IPS DF 4.7 (cell line): Measurements from ENCODE around the gene KCNAB1.
"Not testable (repeated sequence)": the region's sequence is repeated elsewhere in the genome, so short reads cannot be mapped to it uniquely, and the experiment has no call there.

Experiments
- DNase-seq: peaks from one replicate; pipeline ENCODE4 v3.0.0-alpha.2; 2013; ENCODE audit warnings: low spot score; ENCODE audit errors: extremely low read depth

KCNAB1 gene

DNA sequence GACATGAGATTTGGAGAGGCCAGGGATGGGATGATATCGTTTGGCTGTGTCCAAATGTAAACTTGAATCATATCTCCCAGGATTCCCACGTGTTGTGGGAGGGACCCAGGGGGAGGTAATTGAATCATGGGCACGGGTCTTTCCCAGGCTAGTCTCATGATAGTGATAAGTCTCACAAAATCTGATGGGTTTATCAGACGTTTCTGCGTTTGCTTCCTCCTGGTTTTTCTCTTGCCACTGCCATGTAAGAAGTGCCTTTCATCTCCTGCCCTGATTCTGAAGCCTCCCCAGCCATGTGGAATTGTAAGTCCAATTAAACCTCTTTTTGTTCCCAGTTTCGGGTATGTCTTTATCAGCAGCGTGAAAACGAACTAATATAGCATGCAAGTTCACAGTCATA is 442.1 kb downstream of the KCNAB1 start:
- not testable (repeated sequence) for DNase-seq

DNA sequence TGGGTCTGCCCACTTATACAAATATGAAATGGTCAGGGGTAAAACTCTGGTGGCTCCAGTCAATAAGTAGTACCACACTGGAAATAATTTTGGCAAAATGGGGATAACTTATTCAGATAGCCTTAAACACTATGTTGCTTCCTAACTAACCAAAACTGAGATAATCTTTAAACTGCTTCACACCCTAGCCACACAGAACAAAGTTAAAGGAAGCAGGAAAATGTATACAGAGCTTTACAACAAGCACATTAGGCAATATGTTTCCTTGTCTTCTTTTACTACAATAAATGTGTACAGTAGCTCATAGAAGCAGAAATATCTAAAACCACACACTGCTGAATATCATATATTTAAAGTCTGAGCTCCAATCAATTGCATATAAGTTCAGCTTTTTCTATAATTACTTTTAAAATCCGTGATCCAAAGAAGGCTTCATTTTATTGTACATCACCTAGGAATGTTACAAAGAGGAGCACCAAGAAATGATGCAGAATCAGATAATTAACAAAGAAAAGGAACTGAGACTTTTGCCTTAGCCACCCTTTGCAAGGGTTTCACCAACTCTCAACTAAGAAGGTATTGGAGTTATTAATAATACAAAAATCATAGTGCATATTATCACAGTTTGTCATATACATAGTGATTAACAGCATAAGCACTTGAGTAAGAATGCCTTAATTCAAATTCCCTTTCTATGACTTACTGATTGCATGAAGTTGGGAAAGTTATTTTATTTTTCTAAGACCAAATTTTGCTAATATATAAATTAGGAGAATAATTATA is 443.7 kb downstream of the KCNAB1 start:
- DNase-seq = no peak

DNA sequence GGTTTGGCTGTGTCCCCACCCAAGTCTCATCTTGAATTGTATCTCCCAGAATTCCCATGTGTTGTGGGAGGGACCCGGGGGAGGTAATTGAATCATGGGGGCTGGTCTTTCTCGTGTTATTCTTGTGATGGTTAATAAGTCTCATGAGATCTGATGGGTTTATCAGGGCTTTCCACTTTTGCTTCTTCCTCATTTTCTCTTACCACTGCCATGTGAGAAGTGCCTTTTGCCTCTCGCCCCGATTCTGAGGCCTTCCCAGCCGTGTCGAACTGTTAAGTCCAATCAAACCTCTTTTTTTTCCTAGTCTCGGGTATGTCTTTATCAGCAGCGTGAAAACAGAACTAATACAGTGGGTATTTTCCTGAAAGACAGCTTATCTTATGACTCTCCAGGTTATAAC is 448.6 kb downstream of the KCNAB1 start:
- DNase-seq = not testable (repeated sequence)

DNA sequence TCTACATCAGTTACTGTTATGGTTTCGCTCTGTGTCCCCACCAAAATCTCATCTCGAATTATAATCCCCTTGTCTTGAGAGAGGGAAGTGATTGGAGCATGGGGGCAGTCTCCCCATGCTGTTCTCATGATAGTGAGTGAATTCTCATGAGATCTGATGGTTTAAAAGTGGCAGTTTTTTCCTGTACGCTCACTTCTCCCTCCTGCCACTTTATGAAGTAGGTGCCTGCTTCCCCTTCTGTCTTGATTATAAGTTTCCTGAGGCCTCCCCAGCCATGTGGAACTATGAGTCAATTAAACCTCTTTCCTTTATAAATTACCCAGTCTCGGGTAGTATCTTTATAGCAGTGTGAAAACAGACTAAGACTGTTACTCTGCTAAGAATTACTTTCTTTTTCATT is 449.5 kb downstream of the KCNAB1 start:
- not testable (repeated sequence) for DNase-seq

- no peak for DNase-seq
Measured at GRCh38 chr3:156575641-156576040, 455.3 kb downstream of the KCNAB1 start.

DNA sequence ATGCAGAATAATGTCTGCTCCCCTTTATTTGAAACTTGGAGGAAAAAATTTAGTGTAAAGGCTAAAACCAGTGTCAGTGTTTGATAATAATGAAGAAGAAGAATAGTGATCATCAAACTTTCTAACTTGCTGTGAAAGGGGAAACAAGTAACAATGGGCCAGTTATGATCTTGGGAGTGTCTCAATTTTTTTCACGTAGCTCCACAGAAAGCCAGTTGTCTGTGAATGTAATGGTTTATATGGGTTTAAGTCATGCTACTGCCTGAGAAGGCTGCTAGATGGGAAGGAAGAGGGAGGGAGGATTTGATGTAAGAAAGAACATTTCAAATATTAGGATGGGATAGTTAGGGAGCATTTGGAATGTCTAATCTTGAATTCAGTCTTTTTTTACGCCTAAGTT is 455.7 kb downstream of the KCNAB1 start:
- no peak for DNase-seq

DNA sequence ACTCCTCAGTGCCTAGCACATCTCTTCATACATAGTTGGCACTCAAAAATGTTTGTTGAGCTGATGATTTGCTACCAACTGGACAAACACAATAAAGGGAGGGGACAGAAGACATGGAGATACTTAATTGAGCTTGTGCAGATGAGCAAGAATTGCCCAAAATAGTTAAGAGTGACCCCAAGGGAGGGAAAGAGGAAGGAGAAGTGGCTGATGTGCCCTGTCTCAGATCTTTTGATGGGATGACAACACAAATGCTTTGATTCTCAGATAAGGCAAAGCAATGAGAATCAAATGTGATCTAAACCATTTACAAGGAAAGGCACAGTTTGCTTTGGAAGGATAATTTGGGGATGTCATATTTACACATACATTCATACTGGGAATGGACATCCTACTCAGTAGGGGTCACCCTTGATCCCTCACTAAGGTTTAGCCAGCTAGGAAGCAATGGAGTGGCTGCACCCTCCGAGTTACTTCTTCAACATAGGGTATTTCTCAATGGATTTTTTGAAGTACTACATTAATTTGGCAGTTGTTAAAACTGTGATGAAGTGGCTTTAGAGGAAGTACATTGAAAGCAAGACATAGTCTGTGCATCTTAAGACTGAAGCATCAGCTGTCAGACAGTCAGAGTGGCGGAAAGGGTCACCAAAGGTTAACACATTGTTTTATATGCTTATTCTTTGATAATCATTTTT is 456.4 kb downstream of the KCNAB1 start:
- no peak for DNase-seq

GRCh38 chr3:156577736-156578135 is 457.4 kb downstream of the KCNAB1 start:
- DNase-seq = no peak

GRCh38 chr3:156579427-156579851 is 459.1 kb downstream of the KCNAB1 start:
- no peak for DNase-seq

DNA sequence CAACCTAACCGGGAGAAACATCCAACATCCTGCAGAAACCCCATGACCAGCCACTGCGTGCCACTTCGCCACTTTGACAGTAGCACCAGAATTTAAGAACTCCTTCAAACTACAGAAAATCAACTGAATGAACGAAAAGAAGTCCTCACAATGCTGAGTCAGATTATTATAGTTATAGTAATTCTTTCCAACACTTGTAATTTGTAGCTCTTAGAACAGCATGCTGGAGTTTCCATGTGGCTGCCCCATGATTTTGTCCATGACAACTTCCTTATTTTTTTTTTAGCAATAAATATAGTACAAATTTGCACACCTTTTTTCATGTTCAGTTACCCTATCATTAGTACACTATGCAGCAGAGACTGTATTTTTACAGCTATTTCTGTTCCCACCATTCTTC is 460.7 kb downstream of the KCNAB1 start:
- DNase-seq = no peak

- no peak for DNase-seq
Measured at GRCh38 chr3:156581954-156582353, 461.6 kb downstream of the KCNAB1 start.

- no peak for DNase-seq
Measured at GRCh38 chr3:156582532-156583183, 462.3 kb downstream of the KCNAB1 start.

GRCh38 chr3:156583469-156583868 is 463.1 kb downstream of the KCNAB1 start:
- no peak for DNase-seq

DNA sequence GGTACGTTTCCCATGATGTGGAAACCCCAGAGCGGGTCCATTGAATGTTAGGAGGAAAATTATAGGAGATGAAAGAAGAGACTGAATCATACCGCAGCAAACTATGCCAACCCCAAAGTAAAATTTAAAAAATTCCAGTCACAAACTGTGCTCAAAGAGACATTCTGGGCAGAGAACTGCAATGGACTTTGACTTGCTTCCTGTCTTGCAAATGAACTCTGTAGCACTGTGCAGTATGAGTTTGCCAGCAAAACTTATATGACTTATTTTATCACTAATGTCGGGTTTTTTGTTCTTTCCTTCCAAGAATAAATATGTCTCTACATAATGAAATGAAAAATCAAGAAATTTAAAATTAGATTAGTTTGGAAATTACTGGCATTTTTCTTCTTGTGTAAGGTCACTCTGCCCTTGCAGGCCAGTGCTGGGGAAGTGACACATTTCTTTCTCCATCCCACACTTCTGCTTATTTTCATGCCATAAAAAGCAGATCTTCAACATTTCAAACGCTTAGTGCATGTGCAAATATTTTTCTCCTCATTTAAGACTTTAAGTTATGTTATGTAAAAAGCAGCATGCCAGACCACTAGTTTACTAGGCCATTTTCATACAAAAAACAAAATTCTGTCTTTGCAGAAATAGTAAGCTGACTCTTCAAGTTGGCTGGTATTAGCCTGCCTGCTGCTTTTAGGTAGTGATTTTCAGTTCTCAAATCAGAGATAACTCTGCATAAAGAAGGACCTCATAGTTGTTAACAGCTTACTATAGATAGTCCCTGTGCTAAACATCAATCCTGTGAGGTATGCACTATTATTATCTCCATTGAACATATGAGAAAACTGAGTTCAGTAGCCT is 466.8 kb downstream of the KCNAB1 start:
- no peak for DNase-seq

DNA sequence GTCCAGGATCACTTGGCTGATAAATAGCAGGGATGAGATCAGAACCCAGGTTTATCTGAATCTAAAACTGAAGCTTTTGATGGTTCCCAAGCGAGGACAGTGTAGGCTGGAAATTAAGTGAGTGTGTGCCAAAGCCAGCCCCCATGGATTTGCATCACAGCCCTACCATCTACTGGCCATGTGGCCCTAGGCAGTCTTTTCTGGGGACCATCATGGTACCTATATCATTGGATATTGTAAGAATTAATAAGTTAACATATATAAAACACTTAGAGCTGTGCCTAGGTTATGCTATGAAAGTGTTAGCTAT is 467.3 kb downstream of the KCNAB1 start:
- DNase-seq = no peak
